Colon (tissue), 2 donors: ENCODE measurements around the gene CASQ2.

Source experiments
- FAIRE-seq: peaks from 2 replicates; lab custom pipeline; 2012; peaks lifted over from hg19 to GRCh38; lab: Jason Lieb, UNC
- donor health status: control.
- donor health status: control.

CASQ2 gene

DNA sequence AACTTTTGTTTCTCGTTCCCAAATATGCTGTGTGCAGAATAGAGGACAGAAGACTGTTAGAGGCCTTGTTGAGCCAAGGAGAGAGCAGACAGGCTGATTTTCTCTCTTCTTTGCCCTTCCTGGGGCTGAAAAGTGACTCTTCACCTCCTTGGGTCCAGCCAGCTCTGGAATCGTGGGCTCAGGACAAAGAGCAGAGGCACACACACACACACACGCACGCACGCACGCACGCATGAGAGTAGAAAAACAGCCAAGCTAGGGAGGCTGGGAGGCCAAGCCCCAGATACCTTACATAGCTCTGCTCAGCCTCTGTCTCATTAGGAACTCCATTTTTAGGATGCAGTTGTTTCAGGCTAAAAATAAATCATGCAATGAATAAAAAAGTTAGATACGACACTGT lies at the start of gene CASQ2:
TSS of gene CASQ2 (minus strand) at position 166 of the 400 bp plus-strand sequence. CDS start 173 bp downstream, outside the sequence.
- FAIRE-seq, result no peak

DNA sequence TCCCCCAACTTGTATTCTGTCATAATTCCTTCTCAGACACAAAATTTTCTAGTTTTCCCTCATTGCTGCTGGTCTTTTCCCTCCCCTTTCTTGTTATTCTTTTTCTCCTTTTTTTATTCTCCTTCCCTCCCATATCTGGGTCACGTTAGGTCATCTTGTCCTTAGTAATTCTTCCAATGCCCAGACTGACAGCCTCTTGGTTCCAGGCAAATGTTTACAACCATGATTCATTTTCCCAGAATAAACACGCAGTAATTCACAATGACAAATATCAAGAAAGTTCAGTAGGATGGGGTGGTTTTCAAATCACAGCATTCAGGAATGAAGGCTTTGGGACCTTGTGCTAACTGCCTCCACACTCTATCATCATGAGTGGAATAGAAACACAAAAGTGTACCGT lies 47.2 kb upstream of the CASQ2 start:
- FAIRE-seq, result no peak

DNA sequence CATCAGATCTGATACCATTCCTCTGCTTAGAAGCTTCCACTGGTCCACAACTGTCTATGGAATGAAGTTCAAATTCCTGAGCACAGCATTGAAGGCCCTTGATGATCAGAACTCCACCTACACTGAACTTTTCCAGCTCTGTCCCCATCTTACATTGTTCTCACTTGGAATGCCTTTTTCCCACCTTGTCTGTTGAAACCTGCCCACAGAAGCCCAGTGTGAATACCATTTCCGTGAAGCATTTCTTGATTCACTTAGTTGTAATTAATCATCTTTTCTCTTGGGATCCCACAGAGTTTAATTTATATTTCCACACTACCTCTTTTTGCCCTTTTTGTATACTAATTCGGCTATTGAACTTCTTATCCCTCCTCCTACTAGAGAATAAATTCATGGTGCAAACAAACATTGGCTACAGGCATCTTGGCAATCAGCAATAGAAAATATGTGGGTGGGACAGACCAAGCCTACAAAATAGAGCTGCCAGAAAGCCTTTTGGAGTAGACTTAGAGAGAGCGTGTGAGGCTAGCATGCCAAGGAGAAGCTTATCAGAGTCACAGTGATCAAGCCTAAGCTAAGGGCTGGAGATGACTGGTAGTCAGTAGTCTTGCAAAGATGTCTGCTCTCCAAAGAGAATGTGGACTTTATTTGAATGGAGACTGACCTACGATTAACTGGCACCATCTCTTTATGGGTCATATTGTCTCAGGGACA lies 46.3 kb upstream of the CASQ2 start:
- no peak for FAIRE-seq

GRCh38 chr1:115813727-115814126 lies 45.2 kb upstream of the CASQ2 start:
- no peak for FAIRE-seq

- FAIRE-seq, result no peak
Measured at GRCh38 chr1:115811140-115811828, 42.8 kb upstream of the CASQ2 start.

DNA sequence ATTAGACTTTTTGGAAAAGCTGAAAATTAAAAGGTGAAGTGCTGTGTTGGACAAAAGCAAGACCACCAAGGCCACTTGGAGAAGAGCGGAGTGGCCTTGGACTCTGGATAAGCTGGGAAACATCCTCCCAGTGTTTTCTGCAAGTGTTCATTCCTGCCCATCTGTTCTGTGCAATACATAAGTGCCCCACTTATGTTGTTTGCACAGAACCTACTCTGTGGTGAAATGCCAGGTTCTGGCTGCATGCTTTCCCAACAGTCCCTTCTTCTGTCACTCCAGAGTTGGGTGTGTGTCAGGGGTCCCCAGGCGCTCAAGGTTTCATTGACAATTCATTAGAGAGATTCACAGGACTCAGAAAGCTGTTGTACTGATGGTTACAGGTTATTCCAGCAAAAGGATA lies 42.1 kb upstream of the CASQ2 start:
- FAIRE-seq, result no peak

- no peak for FAIRE-seq
Measured at GRCh38 chr1:115809847-115810246, 41.3 kb upstream of the CASQ2 start.

DNA sequence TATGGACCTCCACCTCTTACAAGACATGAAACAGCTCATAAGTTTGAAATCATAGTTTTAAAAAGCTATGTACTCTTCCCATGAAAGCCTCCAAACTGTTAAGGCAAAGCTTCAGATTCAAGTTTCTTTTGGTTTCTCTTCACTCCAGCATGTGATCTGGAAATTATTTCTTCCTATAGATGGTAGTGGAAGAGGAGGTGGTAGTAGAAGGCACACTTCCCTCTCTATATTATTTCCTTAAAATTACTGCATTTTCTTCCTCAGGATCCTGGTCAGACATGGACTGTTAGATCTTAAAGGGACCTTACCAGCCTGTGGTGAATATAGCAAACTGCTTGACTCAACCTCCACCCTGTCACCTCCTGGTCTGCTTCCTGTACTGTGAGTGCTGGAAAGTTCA lies 40.6 kb upstream of the CASQ2 start:
- FAIRE-seq, result no peak

GRCh38 chr1:115807723-115808122 lies 39.2 kb upstream of the CASQ2 start:
- FAIRE-seq, result no peak

DNA sequence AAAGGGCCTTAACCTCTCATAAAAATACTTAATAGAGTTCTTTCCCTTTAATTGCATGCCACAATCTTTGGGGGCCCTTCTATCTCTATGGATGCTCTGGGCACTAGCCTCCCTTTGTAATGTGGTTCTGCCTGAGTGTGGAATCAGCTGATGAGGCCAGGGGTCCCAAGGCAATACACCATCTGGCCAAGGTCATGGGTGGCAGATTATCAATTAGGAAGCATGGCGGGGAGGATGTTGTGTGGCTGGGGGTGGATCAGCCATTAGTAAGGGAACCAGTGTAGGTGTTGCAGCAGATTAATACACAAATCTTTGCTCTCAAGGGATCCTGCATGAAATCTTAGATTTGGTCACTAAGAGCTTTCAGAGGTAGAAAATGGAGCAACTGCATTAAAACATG lies 37.1 kb upstream of the CASQ2 start:
- FAIRE-seq, result no peak

- no peak for FAIRE-seq
Measured at GRCh38 chr1:115802416-115802815, 33.9 kb upstream of the CASQ2 start.

- FAIRE-seq, result no peak
Measured at GRCh38 chr1:115797486-115797885, 29.0 kb upstream of the CASQ2 start.

DNA sequence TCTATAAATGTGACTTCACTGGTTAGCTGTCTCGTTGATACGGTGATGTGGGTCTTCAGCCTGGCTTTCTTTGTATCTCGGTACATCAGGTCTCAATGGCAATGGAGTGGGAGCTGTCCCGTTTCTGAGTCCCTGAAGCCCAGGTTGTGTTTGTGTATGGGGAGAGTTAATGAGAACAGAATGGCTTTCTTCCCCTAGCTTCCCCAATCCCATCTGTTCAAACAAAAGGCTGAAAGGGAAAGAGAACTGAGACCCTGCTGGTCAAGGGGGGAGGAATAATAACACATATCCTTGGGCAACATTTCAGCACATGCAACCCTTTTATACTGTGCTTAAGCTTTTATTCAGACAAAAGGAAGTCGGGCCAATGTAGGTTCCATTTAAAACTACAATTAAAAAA lies 28.4 kb upstream of the CASQ2 start:
- no peak for FAIRE-seq

- FAIRE-seq, result no peak
Measured at GRCh38 chr1:115796036-115796435, 27.5 kb upstream of the CASQ2 start.

DNA sequence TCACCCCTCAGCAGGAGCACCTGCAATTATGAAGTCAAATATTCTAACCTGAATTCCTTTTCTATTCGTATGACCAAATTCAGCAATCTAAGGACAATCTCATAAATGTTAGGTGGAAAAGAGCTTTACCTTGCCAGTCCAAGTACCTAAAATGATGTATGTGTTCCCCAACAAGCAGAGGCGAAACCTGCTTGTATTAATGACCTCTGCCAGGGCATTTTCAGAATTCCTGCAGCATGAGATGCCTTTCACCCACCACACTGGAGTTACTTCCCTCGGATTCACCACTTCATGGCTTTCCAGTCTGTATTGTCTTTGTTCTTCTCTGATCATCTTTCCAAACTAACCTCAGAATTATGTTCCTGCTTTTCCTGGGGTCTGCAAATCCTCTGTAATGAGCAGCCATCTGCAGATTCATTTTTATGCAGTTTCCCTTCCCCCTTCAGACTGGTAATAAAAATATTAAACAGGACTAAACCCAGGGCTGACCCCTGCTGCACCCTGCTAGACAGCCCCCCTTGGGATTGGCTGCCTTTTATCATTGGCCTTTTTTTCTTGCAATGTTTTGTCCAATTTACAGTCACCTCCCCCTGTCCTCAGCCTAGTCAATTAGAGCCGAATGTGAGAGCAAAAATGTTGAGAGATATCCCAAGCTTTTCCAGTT lies 26.6 kb upstream of the CASQ2 start:
- FAIRE-seq, result no peak

DNA sequence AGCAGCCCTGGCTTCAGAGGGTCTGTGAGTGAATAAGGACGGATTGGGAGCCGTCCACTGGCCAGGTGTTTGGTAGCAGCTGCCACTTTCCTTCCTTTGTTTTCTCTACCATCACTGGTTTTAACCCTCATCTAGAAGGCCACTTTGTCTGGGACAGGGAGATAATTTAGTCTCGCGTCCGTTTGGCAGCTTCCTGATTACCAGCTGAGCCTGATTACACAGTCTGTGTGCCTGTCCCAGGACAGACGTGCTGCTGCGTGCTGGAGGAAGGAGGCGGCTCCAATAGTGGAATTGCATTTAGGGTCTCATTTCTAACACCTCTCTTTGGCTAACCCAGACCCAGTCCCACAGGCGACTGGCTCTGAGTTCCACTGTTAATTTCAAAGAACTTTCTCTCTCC lies 24.6 kb upstream of the CASQ2 start:
- no peak for FAIRE-seq

DNA sequence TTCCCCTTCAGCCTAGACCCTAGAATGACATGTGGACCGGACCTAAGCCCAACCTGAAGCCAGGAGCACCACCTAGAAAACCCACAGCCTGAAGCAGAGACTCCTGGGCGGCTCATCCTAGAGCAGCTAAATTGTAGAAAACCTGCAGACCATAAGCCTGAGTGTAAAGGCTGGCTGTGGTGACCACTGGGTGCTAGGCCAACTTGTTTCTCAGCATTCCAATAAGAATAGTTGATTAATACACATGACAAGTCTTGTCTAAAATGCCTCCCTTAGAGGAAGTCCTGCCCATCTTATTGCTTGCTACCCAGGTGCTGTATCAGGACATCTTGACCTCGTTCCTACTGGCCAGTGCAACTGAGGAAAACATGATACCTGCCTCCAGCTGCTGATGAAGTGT lies 23.3 kb upstream of the CASQ2 start:
- FAIRE-seq, result no peak

DNA sequence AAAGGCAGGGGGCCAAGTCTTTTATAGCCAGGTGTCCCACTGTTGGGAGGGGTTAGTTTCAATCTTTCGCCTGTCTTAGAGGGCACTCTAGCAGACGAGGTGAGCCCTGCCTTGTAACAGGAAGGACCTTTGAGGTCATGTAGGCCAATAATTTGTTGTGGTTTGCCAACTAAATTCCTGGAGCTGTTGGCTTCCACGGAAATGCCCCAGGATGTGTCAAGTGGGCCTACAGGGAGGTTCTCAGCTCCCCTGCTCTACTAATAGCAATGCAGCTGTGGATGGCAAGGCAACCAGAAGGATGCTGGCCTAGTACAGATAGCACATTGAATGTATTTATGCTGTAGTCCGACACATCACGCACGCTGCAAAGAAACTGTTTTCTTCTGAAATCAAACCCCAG lies 22.3 kb upstream of the CASQ2 start:
- no peak for FAIRE-seq

GRCh38 chr1:115790356-115790755 lies 21.8 kb upstream of the CASQ2 start:
- FAIRE-seq, result no peak

- no peak for FAIRE-seq
Measured at GRCh38 chr1:115783311-115783710, 14.8 kb upstream of the CASQ2 start.

GRCh38 chr1:115782571-115783281 lies 14.2 kb upstream of the CASQ2 start:
- no peak for FAIRE-seq

- no peak for FAIRE-seq
Measured at GRCh38 chr1:115781851-115782250, 13.3 kb upstream of the CASQ2 start.

GRCh38 chr1:115781343-115781742 lies 12.8 kb upstream of the CASQ2 start:
- FAIRE-seq, result no peak
